HCT116 (cell line): ENCODE data around the gene ZBTB49. TPM values are rescaled to one million over a fixed set of nuclear protein-coding genes. Genes with fewer than 3 reads are reported as not detected.

Source experiments
- ATAC-seq: fragments of 200-7000 bp; cut with Tn5 transposase; 2 replicates; pipeline ENCODE4 v1.9.1; 2020; ENCODE audit warnings: mild to moderate bottlenecking, moderate library complexity
- BruUV-seq: library from RNA; stranded (reverse); fragments of 400-500 nt; replicated peaks from 2 replicates; lab custom pipeline; 2021; lab: Mats Ljungman, UMichigan
- CTCF ChIA-PET: fragments of 300-600 bp; sonication (Branson Sonifier 250); formaldehyde crosslinking; loops from one replicate; lab custom pipeline; 2021; ENCODE audit warnings: antibody characterized with exemption; lab: Charles Lee
- POLR2A ChIA-PET: fragments of 300-600, 350-600 bp; sonication (Branson Sonifier 250); formaldehyde crosslinking; loops from one replicate; lab custom pipeline; 2021; ENCODE audit warnings: antibody characterized with exemption; lab: Charles Lee
- RAD21 ChIA-PET, 2 experiments: fragments of 300-600 bp; sonication (Branson Sonifier 250); formaldehyde crosslinking; loops; one replicate each; lab custom pipeline; 2023; ENCODE audit warnings: low total read pairs in 2 of 2; ENCODE audit not compliant: uncharacterized antibody in 2 of 2, unreplicated experiment in 2 of 2, low non-redundant PET in 1 of 2; lab: Charles Lee
- DNase-seq: peaks from one replicate; pipeline ENCODE4 v3.0.0-alpha.2; 2010; ENCODE audit warnings: low read depth, low spot score
- H2AFZ ChIP-seq: fragments of 200-600 bp; shearing (Covaris generic), sonication (generic); 2 replicates; pipeline ENCODE4 v1.6.1; 2017; ENCODE audit warnings: low read depth, mixed run types, mixed read lengths, antibody characterized with exemption, low read length; ENCODE audit not compliant: poor library complexity, severe bottlenecking
- H3K27ac ChIP-seq: 2 replicates; pipeline ENCODE4 v1.5.1; 2012; ENCODE audit warnings: low read depth, low read length
- H3K27me3 ChIP-seq: fragments of 200-600 bp; sonication (generic); 2 replicates; pipeline ENCODE4 v1.6.1; 2016; ENCODE audit warnings: mixed run types, low read length, mixed read lengths; ENCODE audit not compliant: insufficient read depth
- H3K36me3 ChIP-seq, 2 experiments: fragments of 200-500 bp in 1 of 2; fragments of 200-600 bp in 1 of 2; sonication (Bioruptor generic) in 1 of 2; sonication (generic) in 1 of 2; 2 replicates each; pipeline versions ENCODE4 v1.5.1 to v1.6.1; 2014 to 2016; ENCODE audit warnings: low read length in 2 of 2, inconsistent platforms in 1 of 2, mixed read lengths in 1 of 2, mixed run types in 1 of 2; ENCODE audit not compliant: insufficient read depth in 2 of 2, control insufficient read depth in 1 of 2
- H3K4me1 ChIP-seq, 2 experiments: fragments of 200-600 bp in 1 of 2; sonication (generic) in 1 of 2; 2 replicates each; pipeline versions ENCODE4 v1.5.1 to v1.6.1; 2012 to 2017; ENCODE audit warnings: low read length in 2 of 2, inconsistent platforms in 1 of 2, mild to moderate bottlenecking in 1 of 2, mixed read lengths in 1 of 2, mixed run types in 1 of 2, moderate library complexity in 1 of 2; ENCODE audit not compliant: insufficient read depth in 2 of 2, control insufficient read depth in 1 of 2
- H3K4me2 ChIP-seq: fragments of 200-600 bp; sonication (generic); 2 replicates; pipeline ENCODE4 v1.6.1; 2017; ENCODE audit warnings: mixed run types, low read length, mixed read lengths
- H3K4me3 ChIP-seq, 2 experiments: fragments of 200-600 bp in 1 of 2; sonication (generic) in 1 of 2; replicated peaks in 1 of 2; 2 replicates each; pipeline ENCODE4 v1.5.1; 2011 to 2016; ENCODE audit warnings: low read length in 2 of 2, control low read depth in 1 of 2, low read depth in 1 of 2, mild to moderate bottlenecking in 1 of 2, mixed read lengths in 1 of 2, mixed run types in 1 of 2
- H3K79me2 ChIP-seq: fragments of 200-600 bp; sonication (generic); 2 replicates; pipeline ENCODE4 v1.6.1; 2017; ENCODE audit warnings: mild to moderate bottlenecking, mixed run types, low read length, moderate library complexity, mixed read lengths; ENCODE audit not compliant: insufficient read depth
- H3K9ac ChIP-seq: fragments of 200-600 bp; sonication (generic); 2 replicates; pipeline ENCODE4 v1.6.1; 2016; ENCODE audit warnings: low read length, mixed read lengths
- H3K9me2 ChIP-seq: fragments of 200-600 bp; sonication (generic), shearing (Covaris generic); 2 replicates; pipeline ENCODE4 v1.6.1; 2017; ENCODE audit warnings: mixed run types, mild to moderate bottlenecking, moderate library complexity; ENCODE audit not compliant: insufficient read depth
- H3K9me3 ChIP-seq, 2 experiments: fragments of 200-500 bp in 1 of 2; fragments of 200-600 bp in 1 of 2; sonication (Bioruptor generic) in 1 of 2; sonication (generic) in 1 of 2; 2 replicates each; pipeline ENCODE4 v1.6.1; 2014 to 2017; ENCODE audit warnings: low read length in 2 of 2, mixed read lengths in 2 of 2, inconsistent platforms in 1 of 2, low read depth in 1 of 2, mild to moderate bottlenecking in 1 of 2, mixed run types in 1 of 2, moderate library complexity in 1 of 2; ENCODE audit not compliant: control insufficient read depth in 1 of 2, insufficient read depth in 1 of 2
- H4K20me1 ChIP-seq: fragments of 200-600 bp; sonication (generic), shearing (Covaris generic); 2 replicates; pipeline ENCODE4 v1.6.1; 2017; ENCODE audit warnings: mixed run types, mild to moderate bottlenecking, moderate library complexity; ENCODE audit not compliant: insufficient read depth
- ELF1 ChIP-seq: IDR thresholded peaks from 2 replicates; pipeline ENCODE4 v1.6.1; 2012; ENCODE audit warnings: low read depth, borderline replicate concordance
- EZH2 ChIP-seq: fragments of 200-600 bp; sonication (generic); IDR thresholded peaks from 2 replicates; pipeline ENCODE4 v1.6.1; 2017; ENCODE audit warnings: antibody characterized with exemption, mixed run types
- EZH2phosphoT487 ChIP-seq: fragments of 200-600 bp; IDR thresholded peaks from 2 replicates; pipeline ENCODE4 v1.6.1; 2018; ENCODE audit warnings: antibody characterized with exemption, borderline replicate concordance
- FOSL1 ChIP-seq: IDR thresholded peaks from 2 replicates; pipeline ENCODE4 v1.6.1; 2012; ENCODE audit warnings: low read depth
- SIN3A ChIP-seq: IDR thresholded peaks from 2 replicates; pipeline ENCODE4 v1.6.1; 2012; ENCODE audit warnings: low read depth
- ZFX ChIP-seq: fragments of 450-650 bp; IDR thresholded peaks from 2 replicates; pipeline ENCODE4 v1.6.1; 2017
- ZNF274 ChIP-seq: fragments of 200-500 bp; sonication (Bioruptor generic); IDR thresholded peaks from 2 replicates; pipeline ENCODE4 v1.6.1; 2014; ENCODE audit warnings: mild to moderate bottlenecking, low read depth, low read length, inconsistent platforms
- intact Hi-C: fragments of 100-400 bp; cut with micrococcal nuclease; formaldehyde crosslinking; loops from 2 replicates; pipeline ENCODE4 v1.10.0; 2022
- total RNA-seq: library from RNA; stranded (reverse); gene quantifications from one replicate; pipeline ENCODE4 v1.2.1, GENCODE V29; 2021; ENCODE audit not compliant: unreplicated experiment
- TF ChIP-seq, protein P1 (sequence below): IDR thresholded peaks from 2 replicates; pipeline ENCODE4 v1.6.1; 2012
- TF ChIP-seq, protein P2 (sequence below), 3 experiments: fragments of 200-600 bp in 1 of 3; sonication (generic) in 1 of 3; IDR thresholded peaks in 2 of 3; conservative IDR thresholded peaks in 1 of 3; 2 replicates each; pipeline ENCODE4 v1.5.1; 2012 to 2017; ENCODE audit warnings: low read depth in 2 of 3, low read length in 2 of 3, antibody characterized with exemption in 1 of 3, borderline replicate concordance in 1 of 3, control low read depth in 1 of 3, mild to moderate bottlenecking in 1 of 3, mixed read lengths in 1 of 3, mixed run types in 1 of 3, moderate library complexity in 1 of 3; ENCODE audit not compliant: insufficient read depth in 1 of 3
- TF ChIP-seq, protein P3 (sequence below): IDR thresholded peaks from 2 replicates; pipeline ENCODE4 v1.6.1; 2012; ENCODE audit warnings: low read depth

The ZBTB49 gene
- total RNA-seq, 1 experiment from 2014 or later, result 3.9 TPM

DNA sequence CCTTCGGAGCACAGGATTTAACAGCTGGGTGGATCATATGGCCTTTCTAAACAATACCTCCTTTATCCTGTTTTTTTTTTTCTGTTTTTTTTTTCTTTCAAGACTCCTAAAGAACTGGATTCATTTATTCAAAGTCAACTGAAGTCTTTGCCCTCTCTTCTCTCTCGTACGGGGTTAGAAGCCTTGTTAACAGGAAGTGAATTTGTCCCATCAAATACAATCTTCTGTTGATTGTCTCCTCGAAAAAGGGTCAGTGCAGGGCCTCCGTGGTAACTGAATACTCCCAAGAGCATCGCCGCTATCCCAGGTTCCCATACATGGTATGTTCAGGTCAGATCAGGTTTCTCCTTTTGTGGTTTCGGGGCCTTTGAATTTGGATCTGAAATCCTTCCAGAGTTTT lies 40.2 kb upstream of the ZBTB49 start:
- H4K20me1 ChIP-seq, result no peaks in the 10 kb centered on the region
- H3K9me3 ChIP-seq, result no peaks in the 10 kb centered on the region
- H3K4me1 ChIP-seq, result peaks cover 8 to 20% of the 10 kb centered on the region in 2 experiments
- TF ChIP-seq SIN3A, result no peak
- TF ChIP-seq ELF1, result no peak
- no peak for TF ChIP-seq FOSL1
- TF ChIP-seq ZNF274, result no peak
- TF ChIP-seq, protein P1, sequence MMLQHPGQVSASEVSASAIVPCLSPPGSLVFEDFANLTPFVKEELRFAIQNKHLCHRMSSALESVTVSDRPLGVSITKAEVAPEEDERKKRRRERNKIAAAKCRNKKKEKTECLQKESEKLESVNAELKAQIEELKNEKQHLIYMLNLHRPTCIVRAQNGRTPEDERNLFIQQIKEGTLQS, result no peak
- no peak for TF ChIP-seq EZH2
- no peak for TF ChIP-seq EZH2phosphoT487
- TF ChIP-seq, protein P2, sequence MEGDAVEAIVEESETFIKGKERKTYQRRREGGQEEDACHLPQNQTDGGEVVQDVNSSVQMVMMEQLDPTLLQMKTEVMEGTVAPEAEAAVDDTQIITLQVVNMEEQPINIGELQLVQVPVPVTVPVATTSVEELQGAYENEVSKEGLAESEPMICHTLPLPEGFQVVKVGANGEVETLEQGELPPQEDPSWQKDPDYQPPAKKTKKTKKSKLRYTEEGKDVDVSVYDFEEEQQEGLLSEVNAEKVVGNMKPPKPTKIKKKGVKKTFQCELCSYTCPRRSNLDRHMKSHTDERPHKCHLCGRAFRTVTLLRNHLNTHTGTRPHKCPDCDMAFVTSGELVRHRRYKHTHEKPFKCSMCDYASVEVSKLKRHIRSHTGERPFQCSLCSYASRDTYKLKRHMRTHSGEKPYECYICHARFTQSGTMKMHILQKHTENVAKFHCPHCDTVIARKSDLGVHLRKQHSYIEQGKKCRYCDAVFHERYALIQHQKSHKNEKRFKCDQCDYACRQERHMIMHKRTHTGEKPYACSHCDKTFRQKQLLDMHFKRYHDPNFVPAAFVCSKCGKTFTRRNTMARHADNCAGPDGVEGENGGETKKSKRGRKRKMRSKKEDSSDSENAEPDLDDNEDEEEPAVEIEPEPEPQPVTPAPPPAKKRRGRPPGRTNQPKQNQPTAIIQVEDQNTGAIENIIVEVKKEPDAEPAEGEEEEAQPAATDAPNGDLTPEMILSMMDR (IDR thresholded peaks at IDR 0.05 in 2 of 3, conservative IDR thresholded peaks at IDR 0.05 in 1 of 3; ENCODE audit: borderline replicate concordance in 1 of 3, insufficient read depth in 1 of 3, low read depth in 2 of 3, low read length in 2 of 3), result no peak
- no peak for TF ChIP-seq ZFX
- TF ChIP-seq, protein P3, sequence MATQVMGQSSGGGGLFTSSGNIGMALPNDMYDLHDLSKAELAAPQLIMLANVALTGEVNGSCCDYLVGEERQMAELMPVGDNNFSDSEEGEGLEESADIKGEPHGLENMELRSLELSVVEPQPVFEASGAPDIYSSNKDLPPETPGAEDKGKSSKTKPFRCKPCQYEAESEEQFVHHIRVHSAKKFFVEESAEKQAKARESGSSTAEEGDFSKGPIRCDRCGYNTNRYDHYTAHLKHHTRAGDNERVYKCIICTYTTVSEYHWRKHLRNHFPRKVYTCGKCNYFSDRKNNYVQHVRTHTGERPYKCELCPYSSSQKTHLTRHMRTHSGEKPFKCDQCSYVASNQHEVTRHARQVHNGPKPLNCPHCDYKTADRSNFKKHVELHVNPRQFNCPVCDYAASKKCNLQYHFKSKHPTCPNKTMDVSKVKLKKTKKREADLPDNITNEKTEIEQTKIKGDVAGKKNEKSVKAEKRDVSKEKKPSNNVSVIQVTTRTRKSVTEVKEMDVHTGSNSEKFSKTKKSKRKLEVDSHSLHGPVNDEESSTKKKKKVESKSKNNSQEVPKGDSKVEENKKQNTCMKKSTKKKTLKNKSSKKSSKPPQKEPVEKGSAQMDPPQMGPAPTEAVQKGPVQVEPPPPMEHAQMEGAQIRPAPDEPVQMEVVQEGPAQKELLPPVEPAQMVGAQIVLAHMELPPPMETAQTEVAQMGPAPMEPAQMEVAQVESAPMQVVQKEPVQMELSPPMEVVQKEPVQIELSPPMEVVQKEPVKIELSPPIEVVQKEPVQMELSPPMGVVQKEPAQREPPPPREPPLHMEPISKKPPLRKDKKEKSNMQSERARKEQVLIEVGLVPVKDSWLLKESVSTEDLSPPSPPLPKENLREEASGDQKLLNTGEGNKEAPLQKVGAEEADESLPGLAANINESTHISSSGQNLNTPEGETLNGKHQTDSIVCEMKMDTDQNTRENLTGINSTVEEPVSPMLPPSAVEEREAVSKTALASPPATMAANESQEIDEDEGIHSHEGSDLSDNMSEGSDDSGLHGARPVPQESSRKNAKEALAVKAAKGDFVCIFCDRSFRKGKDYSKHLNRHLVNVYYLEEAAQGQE, result no peak
- TF ChIP-seq, all 23 proteins: peak for 0
- Histone ChIP-seq H2AFZ (no peak overlapping the region), H3K36me3 (peaks cover 3 to 4% of the 10 kb centered on the region in 2 experiments; a peak in 2 of 4 replicates), H3K27ac (no peak overlapping the region), H3K27me3 (no peaks in the 10 kb centered on the region), H3K4me3 (no peak overlapping the region), H3K4me2 (no peak overlapping the region), H3K9me2 (no peaks in the 10 kb centered on the region), H3K79me2 (peaks cover 16% of the 10 kb centered on the region), H3K9ac (no peak overlapping the region)
- CTCF ChIA-PET, result interaction anchor here (2.3 kb wide), 1 partner anchor 10 kb away, joined by 8 read pairs; no protein-coding TSS in a partner anchor
- RAD21 ChIA-PET, result no interaction called here
- BruUV-seq, result no TSS peak
- no peak for DNase-seq
- intact Hi-C loops, result loop anchor here (10.0 kb wide), 1 partner anchor 1565 kb away; no protein-coding TSS in a partner anchor
- ATAC-seq, result no peak
- POLR2A ChIA-PET, result no interaction called here
